ENCODE measurements around the gene GALNTL6. TPM values are rescaled to one million over a fixed set of nuclear protein-coding genes. Genes with fewer than 3 reads are reported as not detected.
"Not testable (repeated sequence)": the region's sequence is repeated elsewhere in the genome, so short reads cannot be mapped to it uniquely, and the experiment has no call there.

Gene GALNTL6
- total and polyA plus RNA-seq, 2 experiments from 2014 or later: 0.38 to 0.40 TPM

DNA sequence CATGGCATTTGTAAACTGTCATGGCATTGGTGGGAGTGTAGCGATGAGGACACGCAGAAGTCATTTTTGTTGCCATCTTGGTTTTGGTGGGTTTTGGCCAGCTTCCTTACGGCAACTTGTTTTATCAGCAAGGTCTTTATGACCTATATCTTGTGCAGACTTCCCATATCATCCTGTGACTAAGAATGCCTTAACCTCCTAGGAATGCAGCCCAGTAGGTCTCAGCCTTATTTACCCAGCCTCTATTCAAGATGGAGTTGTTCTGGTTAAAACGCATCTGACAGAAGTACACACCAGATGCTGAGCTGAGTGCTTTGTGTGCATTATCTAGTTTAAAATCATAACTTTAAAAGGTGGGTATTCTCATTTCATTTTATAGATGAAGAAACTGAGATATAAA lies 1086.7 kb downstream of the GALNTL6 start (continued):
- no peak for TF ChIP-seq EZH2phosphoT487 (IDR thresholded peaks at IDR 0.05; ENCODE audit: unreplicated experiment)
- no peak for TF ChIP-seq STAT1 (IDR thresholded peaks at IDR 0.05; ENCODE audit: unreplicated experiment)
- TF ChIP-seq ZNF331 (CRISPR knock-in tag; IDR thresholded peaks at IDR 0.05; ENCODE audit: low read depth): no peak
- no peak for TF ChIP-seq ZNF114 (CRISPR knock-in tag; IDR thresholded peaks at IDR 0.05)
- TF ChIP-seq, protein P1, sequence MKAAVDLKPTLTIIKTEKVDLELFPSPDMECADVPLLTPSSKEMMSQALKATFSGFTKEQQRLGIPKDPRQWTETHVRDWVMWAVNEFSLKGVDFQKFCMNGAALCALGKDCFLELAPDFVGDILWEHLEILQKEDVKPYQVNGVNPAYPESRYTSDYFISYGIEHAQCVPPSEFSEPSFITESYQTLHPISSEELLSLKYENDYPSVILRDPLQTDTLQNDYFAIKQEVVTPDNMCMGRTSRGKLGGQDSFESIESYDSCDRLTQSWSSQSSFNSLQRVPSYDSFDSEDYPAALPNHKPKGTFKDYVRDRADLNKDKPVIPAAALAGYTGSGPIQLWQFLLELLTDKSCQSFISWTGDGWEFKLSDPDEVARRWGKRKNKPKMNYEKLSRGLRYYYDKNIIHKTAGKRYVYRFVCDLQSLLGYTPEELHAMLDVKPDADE (IDR thresholded peaks at IDR 0.05): no peak
- no peak for TF ChIP-seq EZH2 (IDR thresholded peaks at IDR 0.05; ENCODE audit: low read depth, unreplicated experiment)
- TF ChIP-seq, protein P2, sequence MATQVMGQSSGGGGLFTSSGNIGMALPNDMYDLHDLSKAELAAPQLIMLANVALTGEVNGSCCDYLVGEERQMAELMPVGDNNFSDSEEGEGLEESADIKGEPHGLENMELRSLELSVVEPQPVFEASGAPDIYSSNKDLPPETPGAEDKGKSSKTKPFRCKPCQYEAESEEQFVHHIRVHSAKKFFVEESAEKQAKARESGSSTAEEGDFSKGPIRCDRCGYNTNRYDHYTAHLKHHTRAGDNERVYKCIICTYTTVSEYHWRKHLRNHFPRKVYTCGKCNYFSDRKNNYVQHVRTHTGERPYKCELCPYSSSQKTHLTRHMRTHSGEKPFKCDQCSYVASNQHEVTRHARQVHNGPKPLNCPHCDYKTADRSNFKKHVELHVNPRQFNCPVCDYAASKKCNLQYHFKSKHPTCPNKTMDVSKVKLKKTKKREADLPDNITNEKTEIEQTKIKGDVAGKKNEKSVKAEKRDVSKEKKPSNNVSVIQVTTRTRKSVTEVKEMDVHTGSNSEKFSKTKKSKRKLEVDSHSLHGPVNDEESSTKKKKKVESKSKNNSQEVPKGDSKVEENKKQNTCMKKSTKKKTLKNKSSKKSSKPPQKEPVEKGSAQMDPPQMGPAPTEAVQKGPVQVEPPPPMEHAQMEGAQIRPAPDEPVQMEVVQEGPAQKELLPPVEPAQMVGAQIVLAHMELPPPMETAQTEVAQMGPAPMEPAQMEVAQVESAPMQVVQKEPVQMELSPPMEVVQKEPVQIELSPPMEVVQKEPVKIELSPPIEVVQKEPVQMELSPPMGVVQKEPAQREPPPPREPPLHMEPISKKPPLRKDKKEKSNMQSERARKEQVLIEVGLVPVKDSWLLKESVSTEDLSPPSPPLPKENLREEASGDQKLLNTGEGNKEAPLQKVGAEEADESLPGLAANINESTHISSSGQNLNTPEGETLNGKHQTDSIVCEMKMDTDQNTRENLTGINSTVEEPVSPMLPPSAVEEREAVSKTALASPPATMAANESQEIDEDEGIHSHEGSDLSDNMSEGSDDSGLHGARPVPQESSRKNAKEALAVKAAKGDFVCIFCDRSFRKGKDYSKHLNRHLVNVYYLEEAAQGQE (IDR thresholded peaks at IDR 0.05; ENCODE audit: unreplicated experiment): no peak
- no peak for TF ChIP-seq CREB1 (CRISPR knock-in tag; IDR thresholded peaks at IDR 0.05; ENCODE audit: low read depth)

DNA sequence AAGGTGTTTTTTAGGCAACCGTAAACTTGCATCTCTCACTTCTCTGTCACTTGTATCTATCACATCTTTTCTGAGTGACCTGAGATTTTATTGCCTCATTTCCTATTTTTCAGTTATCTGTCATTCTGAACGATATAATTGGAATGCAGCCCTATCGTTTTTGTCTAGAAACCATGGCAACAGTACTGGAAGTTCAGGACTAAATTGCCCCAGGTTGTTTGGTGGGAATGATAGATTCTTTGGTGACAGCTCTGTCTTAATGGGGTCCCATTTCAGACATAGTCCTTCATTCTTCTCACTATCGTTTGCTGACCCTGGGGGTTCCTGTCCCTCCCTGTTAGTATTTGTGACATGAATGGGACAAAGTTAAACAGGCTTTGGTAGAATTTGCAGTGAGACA lies 1087.7 kb downstream of the GALNTL6 start:
- TF ChIP-seq STAT1 (IDR thresholded peaks at IDR 0.05; ENCODE audit: unreplicated experiment) (no peak), EZH2phosphoT487 (IDR thresholded peaks at IDR 0.05; ENCODE audit: unreplicated experiment) (no peak), CREB1 (CRISPR knock-in tag; IDR thresholded peaks at IDR 0.05; ENCODE audit: low read depth) (no peak), ZNF114 (CRISPR knock-in tag; IDR thresholded peaks at IDR 0.05) (no peak), ZNF331 (CRISPR knock-in tag; IDR thresholded peaks at IDR 0.05; ENCODE audit: low read depth) (no peak)
- TF ChIP-seq, protein P3, sequence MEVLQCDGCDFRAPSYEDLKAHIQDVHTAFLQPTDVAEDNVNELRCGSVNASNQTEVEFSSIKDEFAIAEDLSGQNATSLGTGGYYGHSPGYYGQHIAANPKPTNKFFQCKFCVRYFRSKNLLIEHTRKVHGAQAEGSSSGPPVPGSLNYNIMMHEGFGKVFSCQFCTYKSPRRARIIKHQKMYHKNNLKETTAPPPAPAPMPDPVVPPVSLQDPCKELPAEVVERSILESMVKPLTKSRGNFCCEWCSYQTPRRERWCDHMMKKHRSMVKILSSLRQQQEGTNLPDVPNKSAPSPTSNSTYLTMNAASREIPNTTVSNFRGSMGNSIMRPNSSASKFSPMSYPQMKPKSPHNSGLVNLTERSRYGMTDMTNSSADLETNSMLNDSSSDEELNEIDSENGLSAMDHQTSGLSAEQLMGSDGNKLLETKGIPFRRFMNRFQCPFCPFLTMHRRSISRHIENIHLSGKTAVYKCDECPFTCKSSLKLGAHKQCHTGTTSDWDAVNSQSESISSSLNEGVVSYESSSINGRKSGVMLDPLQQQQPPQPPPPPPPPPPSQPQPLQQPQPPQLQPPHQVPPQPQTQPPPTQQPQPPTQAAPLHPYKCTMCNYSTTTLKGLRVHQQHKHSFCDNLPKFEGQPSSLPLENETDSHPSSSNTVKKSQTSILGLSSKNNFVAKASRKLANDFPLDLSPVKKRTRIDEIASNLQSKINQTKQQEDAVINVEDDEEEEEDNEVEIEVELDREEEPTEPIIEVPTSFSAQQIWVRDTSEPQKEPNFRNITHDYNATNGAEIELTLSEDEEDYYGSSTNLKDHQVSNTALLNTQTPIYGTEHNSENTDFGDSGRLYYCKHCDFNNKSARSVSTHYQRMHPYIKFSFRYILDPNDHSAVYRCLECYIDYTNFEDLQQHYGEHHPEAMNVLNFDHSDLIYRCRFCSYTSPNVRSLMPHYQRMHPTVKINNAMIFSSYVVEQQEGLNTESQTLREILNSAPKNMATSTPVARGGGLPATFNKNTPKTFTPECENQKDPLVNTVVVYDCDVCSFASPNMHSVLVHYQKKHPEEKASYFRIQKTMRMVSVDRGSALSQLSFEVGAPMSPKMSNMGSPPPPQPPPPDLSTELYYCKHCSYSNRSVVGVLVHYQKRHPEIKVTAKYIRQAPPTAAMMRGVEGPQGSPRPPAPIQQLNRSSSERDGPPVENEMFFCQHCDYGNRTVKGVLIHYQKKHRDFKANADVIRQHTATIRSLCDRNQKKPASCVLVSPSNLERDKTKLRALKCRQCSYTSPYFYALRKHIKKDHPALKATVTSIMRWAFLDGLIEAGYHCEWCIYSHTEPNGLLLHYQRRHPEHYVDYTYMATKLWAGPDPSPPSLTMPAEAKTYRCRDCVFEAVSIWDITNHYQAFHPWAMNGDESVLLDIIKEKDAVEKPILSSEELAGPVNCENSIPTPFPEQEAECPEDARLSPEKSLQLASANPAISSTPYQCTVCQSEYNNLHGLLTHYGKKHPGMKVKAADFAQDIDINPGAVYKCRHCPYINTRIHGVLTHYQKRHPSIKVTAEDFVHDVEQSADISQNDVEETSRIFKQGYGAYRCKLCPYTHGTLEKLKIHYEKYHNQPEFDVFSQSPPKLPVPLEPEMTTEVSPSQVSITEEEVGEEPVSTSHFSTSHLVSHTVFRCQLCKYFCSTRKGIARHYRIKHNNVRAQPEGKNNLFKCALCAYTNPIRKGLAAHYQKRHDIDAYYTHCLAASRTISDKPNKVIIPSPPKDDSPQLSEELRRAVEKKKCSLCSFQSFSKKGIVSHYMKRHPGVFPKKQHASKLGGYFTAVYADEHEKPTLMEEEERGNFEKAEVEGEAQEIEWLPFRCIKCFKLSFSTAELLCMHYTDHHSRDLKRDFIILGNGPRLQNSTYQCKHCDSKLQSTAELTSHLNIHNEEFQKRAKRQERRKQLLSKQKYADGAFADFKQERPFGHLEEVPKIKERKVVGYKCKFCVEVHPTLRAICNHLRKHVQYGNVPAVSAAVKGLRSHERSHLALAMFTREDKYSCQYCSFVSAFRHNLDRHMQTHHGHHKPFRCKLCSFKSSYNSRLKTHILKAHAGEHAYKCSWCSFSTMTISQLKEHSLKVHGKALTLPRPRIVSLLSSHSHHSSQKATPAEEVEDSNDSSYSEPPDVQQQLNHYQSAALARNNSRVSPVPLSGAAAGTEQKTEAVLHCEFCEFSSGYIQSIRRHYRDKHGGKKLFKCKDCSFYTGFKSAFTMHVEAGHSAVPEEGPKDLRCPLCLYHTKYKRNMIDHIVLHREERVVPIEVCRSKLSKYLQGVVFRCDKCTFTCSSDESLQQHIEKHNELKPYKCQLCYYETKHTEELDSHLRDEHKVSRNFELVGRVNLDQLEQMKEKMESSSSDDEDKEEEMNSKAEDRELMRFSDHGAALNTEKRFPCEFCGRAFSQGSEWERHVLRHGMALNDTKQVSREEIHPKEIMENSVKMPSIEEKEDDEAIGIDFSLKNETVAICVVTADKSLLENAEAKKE (CRISPR knock-in tag; IDR thresholded peaks at IDR 0.05): no peak
- Histone ChIP-seq H2AFZ (no peak overlapping the region), H3K79me2 (replicated peaks; ENCODE audit: insufficient read depth) (no peaks in the 10 kb centered on the region), H3K27me3 (ENCODE audit: insufficient read depth) (no peaks in the 10 kb centered on the region), H3K4me2 (no peak overlapping the region), H4K20me1 (replicated peaks; ENCODE audit: insufficient read depth) (no peaks in the 10 kb centered on the region), H3F3A (replicated peaks; ENCODE audit: low read depth) (no peaks in the 10 kb centered on the region), H3K36me3 (ENCODE audit: insufficient read depth) (no peaks in the 10 kb centered on the region), H3K4me3 (no peak overlapping the region), H3K9me2 (ENCODE audit: insufficient read depth) (peaks cover 8% of the 10 kb centered on the region; the same call in 1 of the 2 replicates), H3K4me1 (ENCODE audit: insufficient read depth) (no peaks in the 10 kb centered on the region), H3K27ac (ENCODE audit: low read depth) (no peak overlapping the region)
- H3K9me3 Mint-ChIP-seq: no peaks in the 10 kb centered on the region
- DNase-seq (ENCODE audit: low spot score) (no peak), ATAC-seq (no peak)
- no peaks in the 10 kb centered on the region for H3K36me3 Mint-ChIP-seq (ENCODE audit: low read depth)
- H3K4me3 Mint-ChIP-seq: no peak overlapping the region
- no peaks in the 10 kb centered on the region for H3K4me1 Mint-ChIP-seq
- H3K27me3 Mint-ChIP-seq (ENCODE audit: insufficient read depth, low read depth, poor library complexity): peaks cover 3% of the 10 kb centered on the region
- no peak overlapping the region for H3K27ac Mint-ChIP-seq

DNA sequence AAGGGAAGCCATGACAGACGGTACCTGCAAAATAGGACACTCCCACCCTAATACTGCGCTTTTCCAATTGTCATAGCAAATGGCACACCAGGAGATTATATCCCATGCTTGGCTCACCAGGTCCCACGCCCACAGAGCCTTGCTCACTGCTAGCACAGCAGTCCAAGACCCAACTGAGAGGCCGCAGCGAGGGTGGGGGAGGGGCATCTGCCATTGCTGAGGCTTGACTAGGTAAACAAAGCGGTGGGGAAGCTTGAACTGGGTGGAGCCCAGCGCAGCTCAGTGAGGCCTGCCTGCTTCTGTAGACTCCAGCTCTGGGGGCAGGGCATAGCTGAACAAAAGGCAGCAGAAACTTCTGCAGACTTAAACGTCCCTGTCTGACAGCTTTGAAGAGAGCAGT lies 1099.3 kb downstream of the GALNTL6 start:
- H3K4me3 ChIP-seq; H3K27ac Mint-ChIP-seq; H2AFZ ChIP-seq; H3K27me3 ChIP-seq (ENCODE audit: insufficient read depth); DNase-seq (ENCODE audit: low spot score); H3K27ac ChIP-seq (ENCODE audit: low read depth); H4K20me1 ChIP-seq (replicated peaks; ENCODE audit: insufficient read depth); H3K9me2 ChIP-seq (ENCODE audit: insufficient read depth); ATAC-seq; H3F3A ChIP-seq (replicated peaks; ENCODE audit: low read depth); H3K4me3 Mint-ChIP-seq; H3K36me3 ChIP-seq (ENCODE audit: insufficient read depth); H3K4me1 Mint-ChIP-seq; H3K4me2 ChIP-seq; H3K79me2 ChIP-seq (replicated peaks; ENCODE audit: insufficient read depth); H3K4me1 ChIP-seq (ENCODE audit: insufficient read depth); H3K27me3 Mint-ChIP-seq (ENCODE audit: insufficient read depth, low read depth, poor library complexity): not testable (repeated sequence)
- peaks cover 38% of the 10 kb centered on the region for H3K9me3 Mint-ChIP-seq
- H3K36me3 Mint-ChIP-seq (ENCODE audit: low read depth): peaks cover 11% of the 10 kb centered on the region
